Mucosa of descending colon (tissue), 3 donors: Measurements from ENCODE around the gene PRKACG. TPM values are rescaled to one million over a fixed set of nuclear protein-coding genes. Genes with fewer than 3 reads are reported as not detected.

Experiments
- ATAC-seq: fragments of 200-7000 bp; cut with Tn5 transposase; one replicate; pipeline ENCODE4 v1.9.1; 2020; ENCODE audit warnings: mild to moderate bottlenecking, moderate library complexity
- DNase-seq, 3 donors: peaks; one replicate each; pipeline ENCODE4 v3.0.0-alpha.2; 2020
- H3K36me3 ChIP-seq: fragments of 200-600 bp; one replicate; pipeline ENCODE4 v1.8.0; 2021; ENCODE audit warnings: low read depth, mild to moderate bottlenecking
- H3K4me1 ChIP-seq: fragments of 200-600 bp; one replicate; pipeline ENCODE4 v1.8.0; 2021; ENCODE audit warnings: low read depth, mild to moderate bottlenecking
- H3K4me3 ChIP-seq: fragments of 200-600 bp; one replicate; pipeline ENCODE4 v1.8.0; 2021; ENCODE audit warnings: mild to moderate bottlenecking
- H3K9me3 ChIP-seq: fragments of 200-600 bp; one replicate; pipeline ENCODE4 v1.8.0; 2021; ENCODE audit warnings: mild to moderate bottlenecking
- intact Hi-C, 2 donors: fragments of 100-400 bp; cut with DNase I in 1 of 2; cut with micrococcal nuclease in 1 of 2; formaldehyde crosslinking; loops; one replicate each; pipeline versions ENCODE4 v1.11.0 to v1.11.1; 2022; cut with DNase I, micrococcal nuclease
- total RNA-seq, 3 donors: library from RNA; stranded (reverse); fragmentation: NEBNext Ultra II Directional in 2 of 3; extraction: Animal tissue kit (Norgen Biotek cat#: 25700) in 2 of 3; gene quantifications; one replicate each; pipeline versions ENCODE4 v1.2.1 to v1.2.4, GENCODE V29; 2021 to 2023
- TF ChIP-seq, protein P1 (sequence below): fragments of 200-600 bp; IDR thresholded peaks from one replicate; pipeline ENCODE4 v1.8.0; 2022; ENCODE audit warnings: antibody characterized with exemption, mild to moderate bottlenecking
- donor health status: DM: no; HTN: no; CAD: no; lungs with moderate emphysema.
- donor health status: DM: no; HTN: no; CAD: no.
- donor health status: DM: no; HTN: yes; CAD: no.

The PRKACG gene
- total RNA-seq, 3 donors from 2014 or later: not detected

DNA sequence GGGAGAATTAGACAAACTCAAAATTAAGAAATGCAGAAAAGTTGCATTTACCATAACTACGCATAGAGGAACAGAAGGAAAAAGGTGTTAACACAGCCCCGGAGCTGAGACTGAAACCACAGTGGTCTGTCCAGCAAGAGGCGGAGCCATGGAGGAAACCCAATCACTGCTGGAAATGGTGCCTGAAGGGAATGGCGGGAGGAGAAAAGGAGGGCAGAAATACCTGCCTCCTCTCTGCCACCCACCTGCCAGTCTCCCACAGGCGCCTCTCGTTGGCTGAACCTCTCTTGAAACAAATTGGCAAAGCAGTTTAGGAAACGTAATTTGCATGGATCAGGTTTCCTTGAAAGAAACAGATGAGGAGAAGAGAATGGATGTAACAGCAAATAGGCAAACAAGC is 9.7 kb upstream of the PRKACG start:
- intact Hi-C loops: loop anchor here (10.0 kb wide), 2 partner anchors 419 to 439 kb away; no protein-coding TSS in a partner anchor
- H3K4me1 ChIP-seq: no peaks in the 10 kb centered on the region

DNA sequence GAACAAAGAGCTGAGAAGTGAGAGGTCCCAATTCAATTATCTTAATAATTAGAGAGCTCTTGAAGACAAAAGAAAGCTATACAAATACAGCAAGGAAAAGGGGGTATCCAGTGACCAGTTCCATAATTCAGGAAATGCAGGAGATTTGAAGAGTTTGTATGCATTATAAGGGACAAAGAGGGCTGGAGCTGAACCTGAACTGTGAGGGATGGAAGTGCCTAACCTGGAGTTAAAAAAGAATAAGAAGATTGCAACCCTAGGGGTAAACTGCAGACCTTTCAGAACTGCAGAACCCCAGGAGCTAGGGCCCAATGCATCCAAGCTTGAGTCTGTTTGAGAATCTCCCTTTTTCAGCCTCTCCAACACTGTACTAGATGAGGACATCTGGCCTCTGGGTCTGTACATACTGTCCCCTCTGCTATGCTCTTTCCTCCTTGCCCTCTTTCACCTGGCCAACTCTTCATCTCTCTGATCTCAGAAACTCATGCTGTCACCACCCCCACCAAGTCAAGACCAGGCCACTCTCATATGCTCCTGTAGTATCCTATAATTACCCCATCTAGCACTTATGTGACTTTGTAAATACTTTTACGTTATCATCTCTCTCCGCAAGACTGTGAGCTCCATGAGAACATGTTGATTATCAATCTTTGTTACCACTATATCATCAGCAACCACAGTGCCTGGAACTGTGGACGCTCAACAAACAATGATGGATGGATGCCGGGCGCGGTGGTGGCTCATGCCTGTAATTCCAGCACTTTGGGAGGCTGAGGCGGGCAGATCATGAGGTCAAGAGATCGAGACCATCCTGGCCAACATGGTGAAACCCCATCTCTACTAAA is 6.6 kb upstream of the PRKACG start:
- TF ChIP-seq, protein P1, sequence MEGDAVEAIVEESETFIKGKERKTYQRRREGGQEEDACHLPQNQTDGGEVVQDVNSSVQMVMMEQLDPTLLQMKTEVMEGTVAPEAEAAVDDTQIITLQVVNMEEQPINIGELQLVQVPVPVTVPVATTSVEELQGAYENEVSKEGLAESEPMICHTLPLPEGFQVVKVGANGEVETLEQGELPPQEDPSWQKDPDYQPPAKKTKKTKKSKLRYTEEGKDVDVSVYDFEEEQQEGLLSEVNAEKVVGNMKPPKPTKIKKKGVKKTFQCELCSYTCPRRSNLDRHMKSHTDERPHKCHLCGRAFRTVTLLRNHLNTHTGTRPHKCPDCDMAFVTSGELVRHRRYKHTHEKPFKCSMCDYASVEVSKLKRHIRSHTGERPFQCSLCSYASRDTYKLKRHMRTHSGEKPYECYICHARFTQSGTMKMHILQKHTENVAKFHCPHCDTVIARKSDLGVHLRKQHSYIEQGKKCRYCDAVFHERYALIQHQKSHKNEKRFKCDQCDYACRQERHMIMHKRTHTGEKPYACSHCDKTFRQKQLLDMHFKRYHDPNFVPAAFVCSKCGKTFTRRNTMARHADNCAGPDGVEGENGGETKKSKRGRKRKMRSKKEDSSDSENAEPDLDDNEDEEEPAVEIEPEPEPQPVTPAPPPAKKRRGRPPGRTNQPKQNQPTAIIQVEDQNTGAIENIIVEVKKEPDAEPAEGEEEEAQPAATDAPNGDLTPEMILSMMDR: no peak
- no peak for ATAC-seq
- intact Hi-C loops: loop anchor here (10.0 kb wide), 2 partner anchors 416 to 436 kb away; no protein-coding TSS in a partner anchor
- Histone ChIP-seq H3K36me3 (no peaks in the 10 kb centered on the region), H3K4me3 (no peak overlapping the region), H3K9me3 (no peaks in the 10 kb centered on the region), H3K4me1 (no peaks in the 10 kb centered on the region)
- DNase-seq: no peak

More for the DNA sequence above, 9.7 kb upstream of the PRKACG start:
- no peak overlapping the region for H3K4me3 ChIP-seq
- H3K36me3 ChIP-seq: no peaks in the 10 kb centered on the region
- no peak for DNase-seq
- ATAC-seq: no peak
- H3K9me3 ChIP-seq: no peaks in the 10 kb centered on the region
- TF ChIP-seq, protein P1: no peak

DNA sequence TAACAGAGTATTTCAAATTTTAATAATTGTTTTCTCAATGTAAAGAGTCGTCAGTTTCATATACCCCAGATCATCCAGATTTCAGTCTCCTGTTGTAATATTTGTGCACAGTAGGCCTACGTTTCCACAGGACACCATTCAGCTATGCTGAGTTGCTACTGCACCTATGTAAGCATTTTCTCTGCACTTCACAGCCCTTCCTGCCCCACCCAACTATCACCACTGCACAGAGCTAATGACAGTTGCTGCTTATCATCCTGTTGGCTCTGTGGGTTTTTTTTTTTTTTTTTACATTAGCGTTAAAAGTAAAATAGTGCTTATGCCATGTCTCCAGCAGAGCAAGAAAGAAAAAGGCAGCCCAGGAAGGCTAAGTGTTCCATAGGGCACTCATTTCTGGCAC is 5.9 kb upstream of the PRKACG start:
- H3K4me3 ChIP-seq: no peak overlapping the region
- intact Hi-C loops: loop anchor here (10.0 kb wide), 2 partner anchors 415 to 435 kb away; no protein-coding TSS in a partner anchor
- DNase-seq (no peak), ATAC-seq (peak; percentile 71)
- no peaks in the 10 kb centered on the region for H3K4me1 ChIP-seq
- TF ChIP-seq, protein P1: no peak
- no peaks in the 10 kb centered on the region for H3K9me3 ChIP-seq
- no peaks in the 10 kb centered on the region for H3K36me3 ChIP-seq

DNA sequence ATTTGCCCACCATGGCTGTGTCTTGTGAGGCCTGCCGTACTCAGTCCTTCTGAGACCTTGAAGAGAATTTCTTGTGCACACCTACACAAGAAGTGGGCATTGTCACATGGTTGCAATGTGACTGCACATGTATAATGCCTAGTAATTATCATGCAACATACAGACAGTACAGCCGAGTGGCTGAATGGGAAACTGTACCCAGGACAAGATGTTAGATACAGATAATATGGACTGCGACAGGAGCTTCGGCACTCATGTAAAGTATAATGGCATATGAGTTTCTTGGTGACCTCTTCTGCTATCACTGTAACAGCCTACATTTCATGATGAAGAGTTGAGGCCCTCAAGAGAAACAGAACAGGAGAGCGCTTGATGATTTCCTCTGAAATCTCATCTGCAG is 4.8 kb upstream of the PRKACG start:
- intact Hi-C loops: no loop called here
- ATAC-seq: no peak
- H3K36me3 ChIP-seq: no peaks in the 10 kb centered on the region
- TF ChIP-seq, protein P1: no peak
- H3K4me1 ChIP-seq: no peaks in the 10 kb centered on the region
- no peak for DNase-seq
- H3K4me3 ChIP-seq: no peak overlapping the region
- H3K9me3 ChIP-seq: no peaks in the 10 kb centered on the region

DNA sequence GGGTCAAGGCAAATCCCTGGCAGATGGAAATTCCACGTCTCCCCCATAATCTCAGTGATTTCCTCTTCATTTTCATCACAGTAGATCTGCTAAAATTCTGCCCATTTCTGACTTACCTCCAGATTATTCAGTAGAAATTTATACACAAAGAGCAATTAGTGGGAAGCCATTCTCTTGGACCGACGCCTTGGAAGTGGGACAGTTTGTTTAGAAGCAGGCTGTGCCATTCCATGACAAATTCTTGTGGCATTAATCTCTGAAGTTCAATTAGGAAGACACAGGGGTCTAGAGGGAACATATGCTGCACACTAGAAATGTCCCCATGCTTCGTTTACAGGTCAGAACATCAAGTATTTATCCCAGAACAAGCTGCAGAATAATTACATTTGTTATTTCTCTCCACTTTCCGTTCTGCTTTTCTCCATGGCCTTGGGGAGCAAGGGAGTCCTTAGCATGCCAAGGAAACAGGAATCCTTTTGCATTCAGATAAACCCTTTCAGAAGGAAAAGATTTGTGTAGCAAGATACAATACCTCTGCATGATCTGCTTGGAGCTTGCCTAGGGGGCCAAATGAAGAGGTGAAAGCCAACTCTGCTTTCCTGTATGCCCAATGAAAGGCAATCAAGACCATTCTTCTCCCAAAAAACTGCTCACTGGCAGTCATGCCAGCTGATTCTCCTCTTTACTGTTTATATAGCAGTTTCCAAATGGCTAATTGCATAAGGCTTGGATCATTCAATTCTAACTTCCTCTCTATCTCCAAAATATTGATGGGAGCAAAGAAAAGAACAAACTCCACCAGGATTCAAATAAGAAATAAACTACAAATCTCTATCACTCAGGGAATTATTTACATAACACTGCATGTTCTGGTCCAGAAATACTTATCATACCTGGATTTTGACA is 2.5 kb upstream of the PRKACG start:
- no peak overlapping the region for H3K4me3 ChIP-seq
- no peak for DNase-seq
- H3K36me3 ChIP-seq: no peaks in the 10 kb centered on the region
- intact Hi-C loops: no loop called here
- no peaks in the 10 kb centered on the region for H3K9me3 ChIP-seq
- no peak for ATAC-seq
- no peaks in the 10 kb centered on the region for H3K4me1 ChIP-seq
- TF ChIP-seq, protein P1: no peak
